GM12864 (cell line): ENCODE measurements around the gene TPR.
"Not testable (repeated sequence)": the region's sequence is repeated elsewhere in the genome, so short reads cannot be mapped to it uniquely, and the experiment has no call there.

Experiments used
- DNase-seq: peaks from one replicate; pipeline ENCODE4 v3.0.0-alpha.2; 2011; ENCODE audit warnings: low read depth
- H3K4me3 ChIP-seq: 2 replicates; pipeline ENCODE4 v1.5.1; 2011; ENCODE audit warnings: mild to moderate bottlenecking, low read depth, low read length, control low read depth
- CTCF ChIP-seq: IDR thresholded peaks from 2 replicates; pipeline ENCODE4 v1.5.1; 2011; ENCODE audit warnings: low read depth, mild to moderate bottlenecking, moderate library complexity, low read length, control low read depth, inconsistent platforms; ENCODE audit errors: missing control alignments

Gene TPR

GRCh38 chr1:186375929-186376319 lies 871 bp upstream of the TPR start:
- TF ChIP-seq CTCF = no peak
- DNase-seq = no peak
- H3K4me3 ChIP-seq = peak overlapping the region; percentile 91

GRCh38 chr1:186374303-186375151 lies 526 bp downstream of the TPR start:
- DNase-seq = peak; percentile 46
- TF ChIP-seq CTCF = no peak
- H3K4me3 ChIP-seq = peak overlapping the region; percentile 91

- H3K4me3 ChIP-seq, DNase-seq: not testable (repeated sequence)
Observed at GRCh38 chr1:186347837-186348691, 27.0 kb downstream of the TPR start.

GRCh38 chr1:186340772-186341171 lies 34.3 kb downstream of the TPR start:
- TF ChIP-seq CTCF = no peak
- no peak overlapping the region for H3K4me3 ChIP-seq
- DNase-seq = no peak

GRCh38 chr1:186337554-186337953 lies 37.5 kb downstream of the TPR start:
- H3K4me3 ChIP-seq = no peak overlapping the region
- no peak for TF ChIP-seq CTCF
- no peak for DNase-seq

- no peak overlapping the region for H3K4me3 ChIP-seq
- no peak for DNase-seq
- TF ChIP-seq CTCF = peak; percentile 43
Observed at GRCh38 chr1:186330758-186331157, 44.3 kb downstream of the TPR start.

GRCh38 chr1:186327331-186327730 lies 47.7 kb downstream of the TPR start:
- DNase-seq = no peak
- no peak overlapping the region for H3K4me3 ChIP-seq
- no peak for TF ChIP-seq CTCF
